ENCODE measurements around the gene TXNDC16.
A peak's percentile ranks its signal among the peaks of the same experiment; 100 is the strongest.
"Not testable (repeated sequence)": the region's sequence is repeated elsewhere in the genome, so short reads cannot be mapped to it uniquely, and the experiment has no call there.

TXNDC16 gene

DNA sequence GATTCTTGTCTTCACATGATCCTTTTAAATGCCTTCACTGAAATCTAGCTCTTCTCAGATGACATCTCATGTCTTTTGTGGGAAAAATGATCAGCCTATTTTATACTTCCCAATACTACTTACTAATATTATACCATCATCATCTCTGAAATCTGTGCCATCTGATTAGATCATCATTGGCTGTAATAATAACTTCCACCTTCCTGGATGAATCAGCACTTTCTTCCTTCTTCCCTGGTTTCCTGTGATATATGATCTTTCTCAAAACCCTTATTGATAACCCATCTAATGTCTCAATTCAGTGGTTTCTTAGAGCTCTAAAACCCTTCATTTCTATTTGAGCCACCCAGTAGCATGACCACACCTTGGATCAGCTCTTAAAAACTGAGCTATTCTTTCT, 31.2 kb upstream of the TXNDC16 start:
- no peak for DNase-seq (ENCODE audit: low read depth)
- H3K4me3 ChIP-seq (ENCODE audit: low read length), result no peak overlapping the region
- TF ChIP-seq, protein P1, sequence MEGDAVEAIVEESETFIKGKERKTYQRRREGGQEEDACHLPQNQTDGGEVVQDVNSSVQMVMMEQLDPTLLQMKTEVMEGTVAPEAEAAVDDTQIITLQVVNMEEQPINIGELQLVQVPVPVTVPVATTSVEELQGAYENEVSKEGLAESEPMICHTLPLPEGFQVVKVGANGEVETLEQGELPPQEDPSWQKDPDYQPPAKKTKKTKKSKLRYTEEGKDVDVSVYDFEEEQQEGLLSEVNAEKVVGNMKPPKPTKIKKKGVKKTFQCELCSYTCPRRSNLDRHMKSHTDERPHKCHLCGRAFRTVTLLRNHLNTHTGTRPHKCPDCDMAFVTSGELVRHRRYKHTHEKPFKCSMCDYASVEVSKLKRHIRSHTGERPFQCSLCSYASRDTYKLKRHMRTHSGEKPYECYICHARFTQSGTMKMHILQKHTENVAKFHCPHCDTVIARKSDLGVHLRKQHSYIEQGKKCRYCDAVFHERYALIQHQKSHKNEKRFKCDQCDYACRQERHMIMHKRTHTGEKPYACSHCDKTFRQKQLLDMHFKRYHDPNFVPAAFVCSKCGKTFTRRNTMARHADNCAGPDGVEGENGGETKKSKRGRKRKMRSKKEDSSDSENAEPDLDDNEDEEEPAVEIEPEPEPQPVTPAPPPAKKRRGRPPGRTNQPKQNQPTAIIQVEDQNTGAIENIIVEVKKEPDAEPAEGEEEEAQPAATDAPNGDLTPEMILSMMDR (conservative IDR thresholded peaks at IDR 0.05; ENCODE audit: low read depth, low read length), result no peak

GRCh38 chr14:52575858-52576257, 23.6 kb upstream of the TXNDC16 start:
- no peak for DNase-seq (ENCODE audit: low read depth)
- H3K4me3 ChIP-seq (ENCODE audit: low read length), result no peak overlapping the region
- TF ChIP-seq, protein P1 (conservative IDR thresholded peaks at IDR 0.05; ENCODE audit: low read depth, low read length), result no peak

DNA sequence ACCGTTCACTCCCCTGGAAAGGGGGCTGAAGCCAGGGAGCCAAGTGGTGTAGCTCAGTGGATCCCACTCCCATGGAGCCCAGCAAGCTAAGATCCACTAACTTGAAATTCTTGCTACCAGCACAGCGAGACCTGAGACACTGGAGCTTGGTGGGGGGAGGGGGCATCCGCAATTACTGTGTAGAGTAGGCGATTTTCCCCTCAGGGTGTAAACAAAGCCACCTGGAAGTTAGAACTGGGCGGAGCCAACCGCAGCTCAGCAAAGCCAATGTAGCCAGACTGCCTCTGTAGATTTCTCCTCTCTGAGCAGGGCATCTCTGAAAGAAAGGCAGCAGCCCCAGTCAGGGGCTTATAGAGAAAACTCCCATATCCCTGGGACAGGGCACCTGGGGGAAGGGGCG, 16.1 kb upstream of the TXNDC16 start:
- DNase-seq (ENCODE audit: low read depth); H3K4me3 ChIP-seq (ENCODE audit: low read length): not testable (repeated sequence)

DNA sequence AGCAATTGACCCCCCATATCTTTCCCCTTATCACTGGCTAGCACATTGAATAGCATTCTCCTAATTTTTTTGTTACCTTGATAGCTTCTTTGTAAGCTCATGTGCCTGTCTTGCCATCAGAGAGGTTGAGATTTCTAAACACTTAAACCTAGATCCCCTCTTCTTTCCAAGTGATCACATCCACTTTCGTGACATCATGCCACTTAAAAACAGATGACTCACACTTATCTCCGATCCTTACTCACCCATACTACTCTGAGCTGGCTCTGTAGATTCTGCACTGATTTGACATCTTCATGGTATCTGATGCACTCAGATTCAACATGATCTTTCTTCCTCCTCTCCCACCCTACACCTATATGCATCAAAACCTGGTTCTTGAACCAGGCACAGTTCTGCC, 10.8 kb upstream of the TXNDC16 start:
- no peak for DNase-seq (ENCODE audit: low read depth)
- TF ChIP-seq, protein P1 (conservative IDR thresholded peaks at IDR 0.05; ENCODE audit: low read depth, low read length), result no peak

GRCh38 chr14:52558688-52559087, 6.4 kb upstream of the TXNDC16 start:
- H3K4me3 ChIP-seq (ENCODE audit: low read length), result no peak overlapping the region
- TF ChIP-seq, protein P1 (conservative IDR thresholded peaks at IDR 0.05; ENCODE audit: low read depth, low read length), result no peak
- DNase-seq (ENCODE audit: low read depth), result no peak

More for the DNA sequence above, 10.8 kb upstream of the TXNDC16 start:
- no peak overlapping the region for H3K4me3 ChIP-seq (ENCODE audit: low read length)

DNA sequence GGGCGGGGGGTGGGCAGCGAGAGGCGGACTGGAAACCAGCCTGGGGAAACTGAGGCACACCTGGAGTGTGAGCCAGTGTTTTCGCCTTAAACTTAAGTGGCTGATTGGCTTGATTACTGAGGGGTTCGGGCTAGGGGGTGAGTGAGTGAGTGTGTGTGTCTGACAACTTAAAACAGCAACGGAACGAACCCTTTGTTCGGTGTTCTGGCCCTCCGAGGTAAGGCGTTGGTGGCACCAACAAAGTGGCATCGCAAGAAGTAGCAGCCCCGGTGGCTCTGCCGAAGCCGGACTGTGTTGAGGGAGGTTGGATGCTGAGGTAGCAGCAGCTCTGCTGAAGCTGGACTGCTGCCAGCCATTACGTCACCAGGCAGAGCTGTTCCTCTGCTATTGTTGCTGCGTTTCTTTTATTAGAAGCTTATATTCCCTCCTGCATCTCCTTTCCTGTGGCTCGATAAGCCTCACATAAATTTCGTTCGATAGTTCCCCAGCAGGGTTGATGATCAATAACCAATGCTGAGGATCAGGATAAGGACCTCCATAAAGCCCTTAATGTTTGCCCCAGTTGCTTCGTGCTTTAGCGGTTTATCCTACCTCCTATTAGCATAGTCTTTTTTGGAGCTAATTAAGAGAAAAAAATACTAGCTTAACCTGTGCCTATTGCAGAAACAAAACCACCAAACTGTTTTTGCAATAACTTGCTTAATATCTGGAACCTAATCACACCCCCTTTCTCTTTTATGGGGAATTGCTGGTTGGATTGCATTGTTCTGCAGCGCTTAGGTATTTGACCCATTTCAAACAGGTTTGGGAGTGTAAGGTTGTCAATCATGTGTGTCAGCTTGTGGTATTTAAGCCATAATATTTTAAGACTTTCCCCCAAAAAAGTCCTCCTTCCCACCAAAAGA, 1.6 kb upstream of the TXNDC16 start:
- TF ChIP-seq, protein P1 (conservative IDR thresholded peaks at IDR 0.05; ENCODE audit: low read depth, low read length), result no peak
- DNase-seq (ENCODE audit: low read depth), result peak; percentile 79
- H3K4me3 ChIP-seq (ENCODE audit: low read length), result peak overlapping the region; percentile 72

- peak overlapping the region; percentile 72 for H3K4me3 ChIP-seq (ENCODE audit: low read length)
- DNase-seq (ENCODE audit: low read depth), result no peak
Measured at GRCh38 chr14:52553002-52553670, 831 bp upstream of the TXNDC16 start.

More at GRCh38 chr14:52553002-52553670, 831 bp upstream of the TXNDC16 start:
- TF ChIP-seq, protein P1 (conservative IDR thresholded peaks at IDR 0.05; ENCODE audit: low read depth, low read length), result no peak

Data from retinal pigment epithelial cell (primary cell).